ENCODE results near the gene BRD3OS.
"Not testable (repeated sequence)": the region's sequence is repeated elsewhere in the genome, so short reads cannot be mapped to it uniquely, and the experiment has no call there.

Gene BRD3OS

GRCh38 chr9:134066526-134066912 lies 41.2 kb downstream of the BRD3OS start:
- DNase-seq: no peak

GRCh38 chr9:134066913-134067851 lies 41.9 kb downstream of the BRD3OS start:
- DNase-seq: peak; percentile 64

GRCh38 chr9:134067904-134068743 lies 42.8 kb downstream of the BRD3OS start, which contains the start of gene BRD3:
Gene BRD3, minus strand, starts transcription at chr9:134068026. Its CDS starts 14,549 bp downstream, at chr9:134053477.
- DNase-seq: peak; percentile 92

GRCh38 chr9:134068744-134069479 lies 43.6 kb downstream of the BRD3OS start:
- DNase-seq: no peak

GRCh38 chr9:134069480-134070399 lies 44.5 kb downstream of the BRD3OS start:
- DNase-seq: no peak

GRCh38 chr9:134071149-134071548 lies 45.9 kb downstream of the BRD3OS start:
- no peak for DNase-seq

- DNase-seq: not testable (repeated sequence)
Observed at GRCh38 chr9:134072683-134073082, 47.4 kb downstream of the BRD3OS start.

GRCh38 chr9:134073500-134073899 lies 48.2 kb downstream of the BRD3OS start:
- no peak for DNase-seq

- not testable (repeated sequence) for DNase-seq
Observed at GRCh38 chr9:134075689-134076088, 50.4 kb downstream of the BRD3OS start.

- DNase-seq: no peak
Observed at GRCh38 chr9:134076644-134077043, 51.4 kb downstream of the BRD3OS start.
